Stimulated activated CD8-positive, alpha-beta memory T cell treated with anti-CD3 and anti-CD28 coated beads, Interleukin-12 subunit alpha, Interleukin-12 subunit beta, amount 100 ng/mL, for 24 hours (primary cell): ENCODE data around the gene ZW10.
A peak's percentile ranks its signal among the peaks of the same experiment; 100 is the strongest.
"Not testable (repeated sequence)": the region's sequence is repeated elsewhere in the genome, so short reads cannot be mapped to it uniquely, and the experiment has no call there.

Source experiments
- DNase-seq: peaks from one replicate; pipeline ENCODE4 v3.0.0-alpha.2; 2020; ENCODE audit errors: extremely low read depth

The ZW10 gene

DNA sequence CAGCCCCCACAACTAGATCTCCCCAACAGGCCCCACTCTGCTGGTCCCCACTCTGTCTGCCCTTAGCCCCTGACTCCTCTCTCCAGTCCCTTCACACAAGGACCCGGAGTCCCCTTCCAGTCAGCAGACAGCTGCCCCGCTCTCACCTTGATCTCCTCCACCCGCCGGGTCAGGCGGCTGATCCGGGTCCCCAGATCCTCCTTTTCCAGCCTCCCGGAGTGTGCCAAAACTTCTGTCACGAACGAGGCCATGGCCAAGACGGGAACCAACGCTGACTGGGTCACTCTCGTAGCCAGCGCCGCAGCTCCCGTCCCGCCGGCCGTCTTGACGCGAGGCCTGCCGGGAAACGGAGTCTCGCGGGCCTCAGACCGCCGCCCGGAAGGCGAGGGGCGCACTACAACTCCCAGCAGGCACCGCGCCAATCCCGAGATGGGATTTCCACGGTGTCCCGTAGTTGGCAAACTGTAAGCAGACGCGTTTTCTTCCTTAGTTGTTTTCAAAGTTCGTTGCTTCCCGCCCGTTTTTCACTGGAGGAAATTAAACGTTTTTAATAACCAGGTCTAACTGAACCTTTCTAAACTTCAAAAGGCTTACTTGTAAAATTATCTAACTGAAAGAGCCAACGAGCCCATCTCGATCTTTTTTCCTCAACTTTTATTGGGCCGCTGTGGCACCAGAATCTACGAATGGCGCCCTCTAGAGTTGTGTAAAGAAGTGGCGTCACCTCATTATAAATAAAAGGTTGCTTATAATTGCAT is at the start of gene ZW10:
Gene ZW10 (minus strand): TSS at position 277 of the 758 bp plus-strand sequence. CDS start 26 bp downstream, at position 251.
- peak; percentile 82 for DNase-seq

DNA sequence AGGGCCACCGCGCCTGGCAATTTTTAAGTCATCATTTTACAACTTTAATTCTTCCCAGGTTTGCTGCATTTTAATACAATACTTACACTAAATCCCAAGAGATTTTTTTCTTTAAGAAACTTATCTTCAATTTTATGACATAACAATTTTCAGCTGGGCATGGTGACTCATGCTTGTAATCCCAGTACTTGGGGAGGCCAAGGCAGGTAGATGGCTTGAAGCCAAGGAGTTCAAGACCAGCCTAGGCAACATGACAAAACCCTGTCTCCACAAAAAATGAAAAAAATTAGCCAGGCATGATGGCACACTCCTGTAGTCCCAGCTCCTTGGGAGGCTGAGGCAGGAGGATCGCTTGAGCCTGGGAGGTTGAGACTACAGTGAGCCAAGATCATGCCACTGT is 44.9 kb upstream of the ZW10 start:
- no peak for DNase-seq

GRCh38 chr11:113817626-113818025 is 44.1 kb upstream of the ZW10 start:
- no peak for DNase-seq

DNA sequence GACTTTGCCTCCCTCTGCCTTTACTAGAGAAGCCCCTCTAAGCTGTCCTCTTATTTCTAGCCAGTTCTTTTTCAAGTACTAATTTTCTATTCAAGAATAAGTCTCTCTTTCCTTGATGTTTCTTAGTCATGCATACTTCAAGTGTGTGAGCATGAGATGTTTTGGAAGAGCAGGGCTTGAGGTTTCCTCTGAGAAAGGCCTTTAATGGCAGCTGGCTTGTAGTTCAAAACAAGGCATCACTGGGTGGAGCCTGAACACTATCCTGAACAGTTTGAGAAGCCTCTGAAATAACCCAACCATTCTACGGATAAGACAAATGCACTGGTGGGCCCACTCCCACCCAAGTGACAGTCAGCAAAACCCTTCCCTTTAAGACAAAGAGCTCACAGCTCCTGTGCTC is 43.7 kb upstream of the ZW10 start:
- DNase-seq, result no peak

DNA sequence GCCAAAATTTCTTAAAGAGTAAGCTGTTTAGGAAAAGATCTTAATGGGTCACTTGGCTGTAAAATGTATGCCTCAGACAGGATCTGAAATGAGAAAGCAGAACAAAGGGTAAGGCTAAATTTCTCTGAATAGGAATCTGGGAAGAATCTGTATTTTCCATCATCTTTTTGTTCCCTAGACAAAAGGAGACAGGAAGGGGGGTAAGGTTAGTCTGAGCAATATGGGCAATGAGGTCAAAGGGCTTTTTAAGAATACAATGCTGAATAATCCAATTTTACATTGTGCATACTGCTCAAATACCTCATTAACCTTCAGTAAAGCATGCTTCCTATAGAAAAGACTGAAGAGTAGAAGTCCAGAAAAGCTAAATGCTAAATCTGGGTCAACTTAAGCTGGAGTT is 40.7 kb upstream of the ZW10 start:
- no peak for DNase-seq

DNA sequence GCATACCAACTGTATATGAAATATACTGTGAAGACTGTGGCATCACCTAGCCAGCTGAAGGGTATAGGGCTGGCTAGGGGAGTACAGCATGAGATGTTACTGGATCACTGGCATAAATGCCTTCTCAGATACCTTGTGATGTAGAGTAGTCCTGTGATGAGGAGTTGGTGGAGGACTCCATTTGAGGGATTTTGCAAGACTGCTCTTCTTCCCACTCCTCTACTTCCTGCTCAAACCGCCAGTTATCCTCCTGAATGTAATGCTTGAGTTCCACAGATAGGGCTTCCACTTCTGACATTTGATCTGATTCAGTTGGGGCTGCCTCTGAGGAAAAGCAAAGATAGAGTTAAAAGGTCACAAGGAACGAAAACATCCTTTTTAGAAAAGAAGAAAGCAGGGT is 35.4 kb upstream of the ZW10 start:
- DNase-seq, result no peak

DNA sequence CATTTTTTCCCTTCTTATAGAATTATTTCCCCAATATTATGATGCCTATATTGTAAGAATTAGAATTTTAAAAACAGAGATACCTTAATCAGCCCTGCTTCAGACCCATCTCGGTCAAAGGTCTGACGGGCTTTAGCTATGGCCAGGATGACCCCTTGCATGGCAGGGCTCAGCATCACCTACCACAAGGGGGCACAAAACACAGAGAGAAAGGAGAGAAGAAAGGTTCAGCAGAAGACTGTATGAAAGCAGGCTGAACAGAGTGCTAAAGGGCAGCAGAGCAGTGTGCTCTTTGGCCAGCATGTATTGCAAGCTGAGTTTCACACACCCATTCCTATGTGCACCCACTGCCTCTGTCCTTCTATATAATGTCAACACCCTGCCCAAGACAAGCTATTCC is 32.9 kb upstream of the ZW10 start:
- no peak for DNase-seq

GRCh38 chr11:113805640-113806039 is 32.1 kb upstream of the ZW10 start:
- DNase-seq, result no peak

GRCh38 chr11:113802621-113803020 is 29.1 kb upstream of the ZW10 start:
- no peak for DNase-seq

GRCh38 chr11:113796663-113797259 is 23.3 kb upstream of the ZW10 start:
- DNase-seq, result no peak

GRCh38 chr11:113789675-113790320 is 16.3 kb upstream of the ZW10 start:
- no peak for DNase-seq

DNA sequence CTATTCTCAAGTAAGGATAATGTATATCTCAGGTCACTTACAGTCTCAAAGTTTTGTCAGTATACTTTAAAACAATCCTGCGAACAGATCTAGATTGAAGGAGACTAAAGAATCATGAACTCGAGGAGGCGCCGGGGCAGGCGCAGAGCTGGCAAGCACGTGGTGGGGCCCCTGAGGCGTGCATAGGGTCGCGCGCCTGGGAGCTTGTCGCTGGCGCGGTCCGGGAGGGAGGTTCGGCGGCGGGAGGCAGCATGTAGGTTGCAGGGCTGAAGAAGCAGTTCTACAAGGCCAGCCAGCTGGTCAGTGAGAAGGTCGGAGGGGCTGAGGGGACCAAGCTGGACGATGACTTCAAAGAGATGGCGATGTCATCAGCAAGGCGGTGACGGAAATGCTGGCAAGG is 15.5 kb upstream of the ZW10 start:
- DNase-seq, result not testable (repeated sequence)

DNA sequence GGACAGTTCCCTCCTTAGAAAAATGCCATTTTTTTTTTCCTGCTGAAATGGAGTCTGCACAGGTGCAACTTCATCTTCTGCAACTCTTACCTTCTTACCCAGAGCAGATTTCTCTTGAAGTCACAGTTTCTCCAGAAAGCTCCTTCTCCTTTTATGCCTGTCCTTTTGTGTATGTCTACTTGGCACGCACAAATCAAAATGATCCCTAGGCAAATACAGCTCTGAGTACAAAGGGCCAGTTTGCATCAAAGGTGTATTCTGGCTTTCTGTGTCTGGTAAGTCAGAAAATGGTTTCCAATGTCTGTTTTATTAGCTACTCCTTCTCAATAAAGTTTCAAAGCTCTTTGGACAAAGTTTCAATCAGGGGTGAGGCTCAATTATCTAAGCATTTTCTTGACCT is 8.6 kb upstream of the ZW10 start:
- DNase-seq, result no peak

DNA sequence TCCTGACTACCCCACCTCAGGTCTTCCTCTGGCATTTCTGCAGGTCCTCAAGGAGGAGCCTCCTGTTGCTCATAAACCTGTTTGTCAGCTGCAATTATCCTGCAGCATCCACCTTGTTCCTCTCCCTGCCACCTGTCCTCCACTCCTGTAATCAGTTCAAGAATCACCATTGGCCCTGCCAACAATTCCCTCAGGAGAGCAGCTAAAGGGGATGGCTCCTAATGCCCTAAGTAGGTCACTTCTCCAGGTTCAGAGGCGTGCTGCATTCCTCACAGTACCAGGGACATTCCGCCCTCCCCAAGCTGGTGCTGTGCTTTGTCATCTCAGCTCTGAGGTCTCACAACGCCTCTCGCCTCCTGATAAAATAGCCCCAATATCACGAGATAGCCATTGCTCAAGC is 8.2 kb upstream of the ZW10 start:
- no peak for DNase-seq

GRCh38 chr11:113779496-113779895 is 6.0 kb upstream of the ZW10 start, which contains the start of gene CLDN25:
CLDN25 (plus strand) TSS chr11:113779796; CDS start chr11:113779796, 0 bp downstream.
- no peak for DNase-seq

GRCh38 chr11:113778111-113778910 is 4.8 kb upstream of the ZW10 start:
- DNase-seq, result no peak

GRCh38 chr11:113774174-113774503 is 647 bp upstream of the ZW10 start:
- no peak for DNase-seq

- DNase-seq, result no peak
Measured at GRCh38 chr11:113773092-113773415, 438 bp downstream of the ZW10 start.

GRCh38 chr11:113771964-113772363 is 1.5 kb downstream of the ZW10 start:
- no peak for DNase-seq

DNA sequence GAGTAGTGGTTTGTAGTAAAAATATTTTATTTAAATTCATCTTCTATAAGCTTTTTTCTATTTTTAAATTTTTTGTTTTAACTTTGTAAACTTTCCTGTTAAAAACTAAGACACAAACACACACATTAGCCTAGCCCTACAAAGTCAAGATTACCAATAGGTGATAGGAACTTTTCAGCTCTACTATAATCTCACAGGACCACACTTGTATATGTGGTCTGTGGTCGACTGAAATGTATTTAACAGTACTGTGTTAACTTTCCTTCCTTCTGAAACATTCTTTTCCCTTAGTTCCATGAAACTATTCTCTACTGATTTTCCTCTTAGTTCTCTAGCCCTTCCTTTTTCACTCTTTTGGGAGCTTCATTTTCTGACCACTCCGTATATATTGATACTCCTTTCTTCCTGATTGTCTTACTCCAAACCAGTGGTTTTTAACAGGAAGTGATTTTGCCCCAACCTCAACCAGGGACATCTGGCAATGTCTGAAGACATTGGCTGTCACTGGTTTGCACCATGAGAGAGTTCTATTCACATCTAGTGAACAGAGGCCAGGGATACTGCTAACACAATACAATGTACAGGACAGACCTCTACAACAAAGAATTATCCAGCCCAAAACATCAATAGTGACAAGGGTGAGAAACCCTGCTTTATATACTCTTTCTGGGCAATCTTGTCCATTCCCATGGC is 8.8 kb downstream of the ZW10 start:
- no peak for DNase-seq

GRCh38 chr11:113763040-113763439 is 10.5 kb downstream of the ZW10 start:
- DNase-seq, result not testable (repeated sequence)

GRCh38 chr11:113760241-113760640 is 13.3 kb downstream of the ZW10 start:
- DNase-seq, result no peak
